SK-N-MC (cell line): ENCODE results near the gene VRTN.
A peak's percentile ranks its signal among the peaks of the same experiment; 100 is the strongest.

Experiments used
- DNase-seq: peaks from one replicate; pipeline ENCODE4 v3.0.0-alpha.2; 2011; ENCODE audit warnings: low read depth, low spot score
- H3K27ac ChIP-seq: fragments of 200-600 bp; sonication (generic); 2 replicates; pipeline ENCODE4 v1.5.1; 2016; ENCODE audit warnings: mixed run types
- H3K36me3 ChIP-seq: fragments of 200-600 bp; sonication (generic); 2 replicates; pipeline ENCODE4 v1.6.1; 2017; ENCODE audit warnings: antibody characterized with exemption, low read length, mixed read lengths; ENCODE audit not compliant: insufficient read depth
- H3K4me3 ChIP-seq: fragments of 200-600 bp; sonication (generic); 2 replicates; pipeline ENCODE4 v1.5.1; 2016
- H3K9ac ChIP-seq: fragments of 200-600 bp; sonication (generic); 2 replicates; pipeline ENCODE4 v1.8.0; 2017; ENCODE audit warnings: mixed run types, mixed read lengths; ENCODE audit not compliant: insufficient read length
- H3K9me3 ChIP-seq: fragments of 200-600 bp; sonication (generic); 2 replicates; pipeline ENCODE4 v1.6.1; 2017; ENCODE audit warnings: low read depth, mild to moderate bottlenecking, antibody characterized with exemption, low read length, moderate library complexity, mixed read lengths
- EZH2 ChIP-seq: fragments of 200-600 bp; sonication (generic); IDR thresholded peaks from one replicate; pipeline ENCODE4 v1.6.1; 2017; ENCODE audit warnings: antibody characterized with exemption
- FOXP2 ChIP-seq: optimal IDR thresholded peaks from 2 replicates; pipeline ENCODE3; 2011; ENCODE audit warnings: mild to moderate bottlenecking, moderate library complexity; ENCODE audit not compliant: insufficient read depth; ENCODE audit errors: extremely low read length, control extremely low read depth
- POLR2AphosphoS5 ChIP-seq: IDR thresholded peaks from 2 replicates; pipeline ENCODE4 v1.6.1; 2012; ENCODE audit warnings: mild to moderate bottlenecking, low read depth, low read length, borderline replicate concordance

VRTN gene

DNA sequence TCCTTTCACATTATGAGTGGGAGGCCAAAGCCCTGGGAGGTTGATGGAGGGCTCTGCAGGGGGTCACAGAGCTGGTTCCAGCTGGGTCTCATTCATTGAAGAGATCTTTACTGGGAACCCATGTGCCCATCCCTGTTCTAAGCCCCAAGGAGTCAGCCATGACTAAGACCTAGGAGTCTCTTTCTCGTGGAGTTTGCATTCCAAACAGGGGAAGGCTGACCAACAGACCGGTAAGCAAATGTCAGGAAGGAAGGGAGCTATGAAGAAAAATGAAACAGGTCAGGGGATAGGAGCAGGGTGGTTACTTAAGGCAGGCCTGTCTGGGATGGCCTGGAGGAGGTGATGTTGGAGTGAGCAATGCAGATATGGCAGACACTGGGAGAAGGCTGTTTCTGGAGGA is 46.3 kb downstream of the VRTN start:
- TF ChIP-seq POLR2AphosphoS5, result no peak
- Histone ChIP-seq H3K9ac (no peak overlapping the region), H3K4me3 (no peak overlapping the region), H3K27ac (no peak overlapping the region), H3K9me3 (no peaks in the 10 kb centered on the region), H3K36me3 (no peaks in the 10 kb centered on the region)
- no peak for DNase-seq

- H3K4me3 ChIP-seq, result no peak overlapping the region
- H3K27ac ChIP-seq, result no peak overlapping the region
- TF ChIP-seq EZH2 (no peak), FOXP2 (no peak), POLR2AphosphoS5 (no peak)
- DNase-seq, result no peak
- H3K36me3 ChIP-seq, result no peaks in the 10 kb centered on the region
- H3K9ac ChIP-seq, result no peak overlapping the region
- no peaks in the 10 kb centered on the region for H3K9me3 ChIP-seq
These were observed 46.8 kb downstream of the VRTN start for GRCh38 chr14:74395094-74395493.

DNA sequence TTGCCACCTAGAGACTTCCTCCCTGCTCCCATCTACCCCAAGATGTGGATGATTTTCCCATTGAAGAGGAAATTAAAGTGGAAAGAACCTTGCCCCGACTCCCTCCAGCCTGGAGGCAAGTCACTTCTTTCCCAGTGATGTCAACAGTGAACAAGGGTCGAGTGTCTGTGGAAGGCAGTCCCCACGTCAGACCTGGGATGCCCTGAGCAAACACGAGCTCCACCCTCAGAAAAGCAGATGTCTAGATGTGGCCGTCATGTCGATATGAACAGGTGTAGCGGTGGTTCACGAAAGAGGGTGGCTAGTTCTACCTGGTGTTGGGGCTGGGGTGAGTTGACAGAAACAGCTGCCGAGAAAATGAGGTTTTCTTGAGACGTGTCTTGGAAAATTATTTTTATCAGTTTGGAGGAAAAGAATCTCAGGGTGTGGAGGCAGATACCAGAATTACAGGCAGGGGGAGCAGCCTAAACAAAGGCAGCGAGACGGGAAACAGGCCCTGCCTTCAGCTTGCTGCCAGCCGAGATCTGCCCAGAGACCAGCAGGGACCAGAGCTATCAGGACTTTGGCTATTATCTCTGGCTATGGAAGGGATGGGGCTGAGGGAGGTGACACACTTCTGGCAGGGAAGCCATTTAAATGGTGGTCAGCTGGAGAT is 51.9 kb downstream of the VRTN start:
- TF ChIP-seq EZH2, result no peak
- TF ChIP-seq FOXP2, result no peak
- no peak for TF ChIP-seq POLR2AphosphoS5
- Histone ChIP-seq H3K36me3 (no peaks in the 10 kb centered on the region), H3K27ac (no peak overlapping the region), H3K4me3 (no peak overlapping the region), H3K9ac (no peak overlapping the region), H3K9me3 (no peaks in the 10 kb centered on the region)
- DNase-seq, result no peak

DNA sequence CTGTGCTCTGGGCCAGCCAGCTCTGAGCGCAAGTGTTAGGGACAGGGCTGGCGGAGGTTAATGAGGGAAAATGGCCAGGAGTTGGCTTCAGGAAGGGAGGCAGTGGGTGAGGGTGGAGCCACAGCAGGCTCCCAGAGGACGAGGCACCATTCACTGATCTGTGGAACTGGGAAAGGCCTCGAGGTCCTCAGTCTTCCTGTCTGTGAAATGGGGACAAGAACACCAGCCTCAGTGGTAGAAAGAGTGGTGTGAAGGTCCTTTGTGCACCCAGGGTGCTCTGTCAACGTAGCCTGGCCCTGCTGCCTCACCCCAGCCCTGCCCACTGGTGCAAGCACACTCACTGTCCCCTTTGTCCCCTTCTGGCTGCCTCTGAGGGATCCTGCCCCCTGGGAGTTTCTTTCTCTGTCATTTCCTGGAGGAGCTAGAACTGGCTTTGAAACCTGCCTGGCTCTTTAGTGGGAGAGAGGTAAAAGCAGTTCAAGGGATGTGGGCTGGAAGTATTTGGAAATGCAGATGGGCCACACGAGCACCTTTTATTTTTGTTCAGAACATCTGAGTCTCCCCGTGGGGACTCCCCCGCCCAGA is 52.7 kb downstream of the VRTN start:
- no peak overlapping the region for H3K4me3 ChIP-seq
- no peaks in the 10 kb centered on the region for H3K36me3 ChIP-seq
- TF ChIP-seq FOXP2, result no peak
- TF ChIP-seq EZH2, result no peak
- no peak for TF ChIP-seq POLR2AphosphoS5
- no peak overlapping the region for H3K27ac ChIP-seq
- no peak overlapping the region for H3K9ac ChIP-seq
- no peaks in the 10 kb centered on the region for H3K9me3 ChIP-seq
- no peak for DNase-seq

DNA sequence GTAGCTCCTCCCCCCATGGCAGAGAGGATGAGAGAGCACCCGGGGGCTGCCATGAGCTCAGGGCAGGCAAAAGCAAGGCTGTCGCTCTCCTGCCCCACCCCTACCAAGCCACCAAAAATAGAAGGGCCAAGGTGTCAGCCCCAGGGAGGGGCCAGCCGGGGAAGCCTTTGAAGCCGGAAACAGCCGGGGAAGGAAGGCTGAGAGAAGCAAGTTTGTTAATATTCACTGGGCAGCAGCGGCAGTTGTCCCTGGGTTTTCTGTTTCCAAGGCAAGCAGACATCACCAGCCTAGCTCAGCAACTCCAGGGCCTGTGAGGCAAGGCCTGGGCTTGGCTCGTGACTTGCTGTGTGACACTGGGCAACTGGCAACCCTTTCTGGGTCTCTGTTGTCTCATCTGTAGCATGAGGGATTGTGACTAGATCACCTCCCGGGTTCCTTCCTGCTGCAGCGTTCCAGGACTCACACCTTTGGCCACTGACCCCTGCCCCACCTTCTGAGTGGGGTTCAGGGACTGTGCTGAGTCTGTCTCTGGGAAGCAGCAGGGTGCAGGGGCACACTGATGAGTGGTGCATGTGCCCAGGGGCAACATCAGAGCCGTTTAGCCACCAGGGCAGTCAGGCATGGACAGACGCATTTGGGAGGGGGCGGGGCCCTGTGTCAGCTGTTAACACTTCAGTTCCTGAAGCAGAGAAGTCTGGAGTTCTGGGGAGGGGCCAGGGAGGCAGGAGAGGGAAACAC is 53.4 kb downstream of the VRTN start:
- no peak overlapping the region for H3K27ac ChIP-seq
- no peaks in the 10 kb centered on the region for H3K9me3 ChIP-seq
- H3K9ac ChIP-seq, result no peak overlapping the region
- DNase-seq, result no peak
- TF ChIP-seq POLR2AphosphoS5 (no peak), EZH2 (no peak), FOXP2 (no peak)
- H3K36me3 ChIP-seq, result no peaks in the 10 kb centered on the region
- no peak overlapping the region for H3K4me3 ChIP-seq

- peak overlapping the region; percentile 30 for H3K4me3 ChIP-seq
- H3K9me3 ChIP-seq, result no peaks in the 10 kb centered on the region
- DNase-seq, result peak; percentile 8
- no peak overlapping the region for H3K27ac ChIP-seq
- TF ChIP-seq POLR2AphosphoS5, result no peak
- TF ChIP-seq FOXP2, result peak; percentile 42
- no peaks in the 10 kb centered on the region for H3K36me3 ChIP-seq
- H3K9ac ChIP-seq, result no peak overlapping the region
These were observed 54.4 kb downstream of the VRTN start for GRCh38 chr14:74402401-74403251.

GRCh38 chr14:74403619-74404417 is 55.5 kb downstream of the VRTN start:
- Histone ChIP-seq H3K9ac (no peak overlapping the region), H3K4me3 (no peak overlapping the region)

GRCh38 chr14:74404435-74404834 is 56.2 kb downstream of the VRTN start:
- H3K9ac ChIP-seq, result no peak overlapping the region
- TF ChIP-seq FOXP2 (no peak), EZH2 (no peak), POLR2AphosphoS5 (no peak)
- no peaks in the 10 kb centered on the region for H3K36me3 ChIP-seq
- H3K4me3 ChIP-seq, result no peak overlapping the region
- H3K9me3 ChIP-seq, result no peaks in the 10 kb centered on the region
- no peak for DNase-seq
- H3K27ac ChIP-seq, result no peak overlapping the region

More at GRCh38 chr14:74403619-74404417, 55.5 kb downstream of the VRTN start:
- no peaks in the 10 kb centered on the region for H3K9me3 ChIP-seq
- no peak for TF ChIP-seq EZH2
- no peak for TF ChIP-seq POLR2AphosphoS5
- no peak for TF ChIP-seq FOXP2
- no peak overlapping the region for H3K27ac ChIP-seq
- no peak for DNase-seq
- no peaks in the 10 kb centered on the region for H3K36me3 ChIP-seq
